ENCODE data around the gene SPINT1. TPM values are rescaled to one million over a fixed set of nuclear protein-coding genes. Genes with fewer than 3 reads are reported as not detected.

Gene SPINT1, protein sequence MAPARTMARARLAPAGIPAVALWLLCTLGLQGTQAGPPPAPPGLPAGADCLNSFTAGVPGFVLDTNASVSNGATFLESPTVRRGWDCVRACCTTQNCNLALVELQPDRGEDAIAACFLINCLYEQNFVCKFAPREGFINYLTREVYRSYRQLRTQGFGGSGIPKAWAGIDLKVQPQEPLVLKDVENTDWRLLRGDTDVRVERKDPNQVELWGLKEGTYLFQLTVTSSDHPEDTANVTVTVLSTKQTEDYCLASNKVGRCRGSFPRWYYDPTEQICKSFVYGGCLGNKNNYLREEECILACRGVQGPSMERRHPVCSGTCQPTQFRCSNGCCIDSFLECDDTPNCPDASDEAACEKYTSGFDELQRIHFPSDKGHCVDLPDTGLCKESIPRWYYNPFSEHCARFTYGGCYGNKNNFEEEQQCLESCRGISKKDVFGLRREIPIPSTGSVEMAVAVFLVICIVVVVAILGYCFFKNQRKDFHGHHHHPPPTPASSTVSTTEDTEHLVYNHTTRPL
- total RNA-seq: 1 to 10 TPM; 8.5 to 8.9 TPM

DNA sequence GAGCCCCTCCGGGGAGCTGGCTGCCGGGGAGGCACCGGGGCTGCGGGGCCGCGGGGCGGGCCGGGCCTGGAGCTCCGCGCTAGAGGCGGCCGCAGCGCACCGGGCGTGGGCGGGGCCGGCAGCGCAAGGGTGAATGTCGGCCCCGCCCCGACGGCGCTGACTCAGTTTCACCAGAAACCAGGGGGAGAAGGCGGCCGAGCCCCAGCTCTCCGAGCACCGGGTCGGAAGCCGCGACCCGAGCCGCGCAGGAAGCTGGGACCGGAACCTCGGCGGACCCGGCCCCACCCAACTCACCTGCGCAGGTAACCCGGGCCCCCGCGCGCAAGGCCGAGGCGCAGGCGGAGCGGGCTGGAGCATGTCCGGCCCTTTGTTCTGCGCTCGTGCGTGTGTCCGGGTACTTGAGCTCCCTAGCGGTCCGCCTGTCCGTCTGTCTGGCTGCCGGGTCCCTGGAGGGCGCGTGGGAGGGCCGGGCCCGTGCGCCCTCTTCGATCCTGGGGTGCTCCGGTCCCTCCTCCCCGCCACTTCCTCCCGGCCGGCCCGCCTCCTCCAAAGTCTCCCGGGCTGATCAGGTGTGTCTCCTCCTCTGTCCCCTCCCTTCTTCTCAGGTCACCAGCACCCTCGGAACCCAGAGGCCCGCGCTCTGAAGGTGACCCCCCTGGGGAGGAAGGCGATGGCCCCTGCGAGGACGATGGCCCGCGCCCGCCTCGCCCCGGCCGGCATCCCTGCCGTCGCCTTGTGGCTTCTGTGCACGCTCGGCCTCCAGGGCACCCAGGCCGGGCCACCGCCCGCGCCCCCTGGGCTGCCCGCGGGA lies at the start of gene SPINT1:
Gene SPINT1 (plus strand): TSS at position 164 of the 811 bp plus-strand sequence. CDS start 507 bp downstream, at position 671.
- CTCF ChIA-PET: interaction anchor here (0.6 to 2.3 kb wide), 10 partner anchors 15 to 149 kb away, joined by 3 to 32 read pairs (median 4); partner anchors contain the start of genes C15orf62, RHOV and VPS18
- ATAC-seq (peak; percentile 79), DNase-seq (peak; percentile 89)
- no peaks in the 10 kb centered on the region for H3K9me3 Mint-ChIP-seq (ENCODE audit: low read depth)
- intact Hi-C loops (cut with DNase I, micrococcal nuclease): loop anchor here in 1 of 2 experiments (1.0 kb wide), 2 partner anchors 37 to 50 kb away; partner anchors contain the start of genes DNAJC17, VPS18 and ZFYVE19
- peak within 1 kb of the TSS; percentile 81 for H3K4me3 Mint-ChIP-seq
- peaks cover 2% of the 10 kb centered on the region for H3K36me3 Mint-ChIP-seq (ENCODE audit: low read depth)
- POLR2A ChIA-PET: interaction anchor here (1.8 kb wide), 1 partner anchor 50 kb away, joined by 6 read pairs; the partner anchor contains the start of gene VPS18
- H3K27me3 Mint-ChIP-seq: peaks cover 6% of the 10 kb centered on the region
- peak within 1 kb of the TSS; percentile 62 for H3K27ac Mint-ChIP-seq
- peaks cover 26% of the 10 kb centered on the region for H3K4me1 Mint-ChIP-seq

DNA sequence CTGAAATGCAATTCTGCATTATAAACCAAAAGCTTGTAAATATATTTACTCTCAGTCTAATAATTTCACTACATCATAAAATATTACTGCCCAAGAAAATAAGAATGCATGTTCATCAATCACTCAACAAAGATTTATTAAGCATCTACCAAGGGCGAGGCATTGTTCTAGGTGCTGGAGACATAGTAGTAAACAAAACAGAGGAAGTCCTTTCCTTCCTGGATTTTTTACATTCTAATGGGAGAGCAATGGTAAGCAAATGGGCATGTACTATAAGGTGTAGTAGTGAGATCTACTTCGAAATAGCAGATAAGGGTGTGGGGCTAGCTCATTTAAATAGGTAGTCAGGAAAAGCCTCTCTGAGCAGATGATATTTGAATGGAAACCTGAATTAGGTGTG lies 47.8 kb upstream of the SPINT1 start:
- ChIA-PET CTCF (interaction anchor here (0.8 to 1.6 kb wide), 4 partner anchors 11 to 130 kb away, joined by 3 to 5 read pairs (median 4); no protein-coding TSS in a partner anchor), POLR2A (no interaction called here)
- Mint-ChIP-seq H3K9me3 (ENCODE audit: low read depth) (no peaks in the 10 kb centered on the region), H3K36me3 (ENCODE audit: low read depth) (peaks cover 26% of the 10 kb centered on the region), H3K4me1 (peaks cover 40% of the 10 kb centered on the region), H3K27me3 (no peaks in the 10 kb centered on the region), H3K4me3 (no peak overlapping the region), H3K27ac (no peak overlapping the region)
- ATAC-seq (no peak), DNase-seq (no peak)
- intact Hi-C loops (cut with DNase I, micrococcal nuclease): no loop called here

DNA sequence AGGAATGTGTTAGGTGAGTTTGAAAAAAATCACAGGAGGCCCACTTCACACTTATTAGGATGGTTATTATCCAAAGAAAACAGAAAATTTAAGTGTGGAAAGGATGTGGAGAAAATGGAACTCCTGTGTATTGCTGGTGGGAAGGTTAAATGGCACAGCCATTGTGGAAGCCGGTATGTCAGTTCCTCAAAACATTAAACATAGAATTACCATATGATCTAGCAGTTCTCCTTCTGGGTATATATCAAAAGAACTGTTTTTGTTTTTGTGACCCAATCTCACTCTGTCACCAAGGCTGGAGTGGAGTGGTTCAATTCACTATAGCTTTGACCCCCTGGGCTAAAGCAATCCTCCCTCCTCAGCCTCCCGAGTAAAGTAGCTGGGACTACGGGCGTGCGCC lies 47.3 kb upstream of the SPINT1 start:
- Mint-ChIP-seq H3K4me3 (no peak overlapping the region), H3K27me3 (no peaks in the 10 kb centered on the region), H3K9me3 (ENCODE audit: low read depth) (no peaks in the 10 kb centered on the region), H3K36me3 (ENCODE audit: low read depth) (peaks cover 29% of the 10 kb centered on the region), H3K4me1 (peaks cover 42% of the 10 kb centered on the region), H3K27ac (no peak overlapping the region)
- DNase-seq: no peak
- no peak for ATAC-seq
- ChIA-PET CTCF (interaction anchor here (0.6 to 1.3 kb wide), 5 partner anchors 9 to 131 kb away, joined by 3 to 5 read pairs (median 3); no protein-coding TSS in a partner anchor), POLR2A (no interaction called here)
- intact Hi-C loops (cut with DNase I, micrococcal nuclease): no loop called here

DNA sequence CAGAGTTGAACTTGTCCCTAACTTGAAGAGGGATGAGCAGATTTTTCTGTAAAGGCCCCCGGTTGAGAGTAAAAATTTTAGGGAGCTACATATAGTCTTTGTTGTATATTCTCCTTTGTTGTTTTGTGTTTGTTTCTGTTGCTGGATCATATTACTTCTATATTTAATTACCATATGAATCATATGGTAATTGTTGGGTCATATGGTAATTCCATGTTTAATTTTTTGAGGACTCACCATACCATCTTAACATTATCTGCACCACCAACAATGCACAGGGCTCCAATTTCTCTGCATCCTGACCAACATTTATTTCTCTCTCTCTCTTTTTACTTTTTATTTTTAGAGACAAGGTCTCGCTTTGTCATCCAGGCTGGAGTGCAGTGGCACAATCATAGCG lies 44.3 kb upstream of the SPINT1 start:
- intact Hi-C loops (cut with DNase I, micrococcal nuclease): no loop called here
- POLR2A ChIA-PET: no interaction called here
- H3K9me3 Mint-ChIP-seq (ENCODE audit: low read depth): no peaks in the 10 kb centered on the region
- H3K27ac Mint-ChIP-seq: no peak overlapping the region
- H3K36me3 Mint-ChIP-seq (ENCODE audit: low read depth): peaks cover 26% of the 10 kb centered on the region
- H3K4me1 Mint-ChIP-seq: peaks cover 35% of the 10 kb centered on the region
- ATAC-seq: no peak
- DNase-seq: no peak
- no peak overlapping the region for H3K4me3 Mint-ChIP-seq
- CTCF ChIA-PET: interaction anchor here (0.7 to 0.9 kb wide), 2 partner anchors 15 to 58 kb away, joined by 3 read pairs; no protein-coding TSS in a partner anchor
- no peaks in the 10 kb centered on the region for H3K27me3 Mint-ChIP-seq

DNA sequence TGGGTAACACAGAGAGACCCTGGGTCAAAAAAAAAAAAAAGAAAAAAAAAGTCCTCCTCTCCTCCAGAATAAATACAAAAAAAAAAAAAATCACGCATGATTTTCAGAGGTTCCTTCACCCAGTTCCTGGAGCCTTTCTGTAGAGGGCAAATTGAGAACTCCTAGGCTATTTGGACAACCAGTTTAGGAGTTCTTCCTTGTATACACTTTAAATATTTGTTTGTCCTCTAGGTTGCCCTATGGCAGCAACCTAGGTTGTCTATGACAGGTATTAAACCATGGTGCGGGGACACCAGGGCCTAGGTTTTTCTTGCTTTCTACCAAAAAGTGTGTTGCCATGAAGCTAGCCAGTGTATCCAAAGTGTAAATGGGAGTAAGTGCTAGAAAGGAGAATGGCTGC lies 40.8 kb upstream of the SPINT1 start:
- Mint-ChIP-seq H3K36me3 (ENCODE audit: low read depth) (peaks cover 24% of the 10 kb centered on the region), H3K9me3 (ENCODE audit: low read depth) (no peaks in the 10 kb centered on the region), H3K27ac (no peak overlapping the region), H3K4me3 (no peak overlapping the region), H3K27me3 (no peaks in the 10 kb centered on the region), H3K4me1 (peaks cover 30% of the 10 kb centered on the region)
- ATAC-seq: no peak
- CTCF ChIA-PET: interaction anchor here (0.6 to 1.6 kb wide), 4 partner anchors 13 to 358 kb away, joined by 3 to 4 read pairs (median 3); no protein-coding TSS in a partner anchor
- intact Hi-C loops (cut with DNase I, micrococcal nuclease): no loop called here
- no peak for DNase-seq
- POLR2A ChIA-PET: no interaction called here

DNA sequence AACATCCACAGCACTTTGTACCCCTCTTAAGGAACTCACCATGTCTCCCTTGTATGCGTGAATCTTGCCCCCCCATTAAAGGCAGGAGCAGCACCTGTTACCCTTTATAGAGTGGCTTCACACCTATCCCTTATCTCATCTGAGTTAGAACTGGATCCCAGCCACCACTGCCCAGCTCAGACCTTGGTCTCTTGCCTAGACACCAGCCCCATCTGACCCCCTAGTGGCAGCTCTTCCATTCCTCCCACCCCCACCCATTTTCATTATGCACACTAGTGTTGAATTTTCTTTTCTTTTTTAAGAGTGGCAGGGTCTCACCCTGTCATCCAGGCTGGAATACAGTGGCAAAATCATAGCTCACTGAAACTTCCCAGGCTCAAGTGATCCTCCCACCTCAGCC lies 40.2 kb upstream of the SPINT1 start:
- DNase-seq: no peak
- H3K27me3 Mint-ChIP-seq: no peaks in the 10 kb centered on the region
- POLR2A ChIA-PET: interaction anchor here (0.7 kb wide), 1 partner anchor 239 kb away, joined by 4 read pairs; no protein-coding TSS in a partner anchor
- peaks cover 23% of the 10 kb centered on the region for H3K36me3 Mint-ChIP-seq (ENCODE audit: low read depth)
- intact Hi-C loops (cut with DNase I, micrococcal nuclease): no loop called here
- CTCF ChIA-PET: interaction anchor here (0.6 to 1.6 kb wide), 2 partner anchors 12 to 19 kb away, joined by 3 read pairs; no protein-coding TSS in a partner anchor
- H3K27ac Mint-ChIP-seq: no peak overlapping the region
- peaks cover 30% of the 10 kb centered on the region for H3K4me1 Mint-ChIP-seq
- ATAC-seq: no peak
- H3K4me3 Mint-ChIP-seq: no peak overlapping the region
- no peaks in the 10 kb centered on the region for H3K9me3 Mint-ChIP-seq (ENCODE audit: low read depth)

DNA sequence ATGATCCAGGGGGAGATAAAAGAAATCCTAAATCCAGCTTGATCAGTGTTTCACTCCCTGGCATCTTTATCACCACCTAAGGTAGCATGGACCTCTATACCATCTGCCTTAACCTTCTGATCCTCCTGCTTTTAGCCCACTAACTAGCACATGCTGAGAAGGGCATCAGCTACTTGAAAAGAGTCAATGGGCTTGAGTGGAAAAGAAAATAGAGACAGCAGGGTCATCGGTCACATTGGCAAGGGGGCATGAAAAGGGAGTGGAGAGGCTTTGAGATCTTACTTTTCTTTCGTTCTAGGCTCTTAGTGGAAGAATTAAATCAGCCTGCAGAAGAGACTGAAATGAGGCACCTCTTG lies 37.2 kb upstream of the SPINT1 start:
- CTCF ChIA-PET: interaction anchor here (0.7 to 2.5 kb wide), 6 partner anchors 19 to 128 kb away, joined by 3 to 10 read pairs (median 6); partner anchors contain the start of gene VPS18
- no peak for ATAC-seq
- intact Hi-C loops (cut with DNase I, micrococcal nuclease): loop anchor here (1.0 to 2.0 kb wide), 21 partner anchors 38 to 854 kb away; partner anchors contain the start of genes GCHFR (in 2 of the 2), INO80 (in 2 of the 2), RMDN3 (in 2 of the 2) and VPS18 (in 2 of the 2)

DNA sequence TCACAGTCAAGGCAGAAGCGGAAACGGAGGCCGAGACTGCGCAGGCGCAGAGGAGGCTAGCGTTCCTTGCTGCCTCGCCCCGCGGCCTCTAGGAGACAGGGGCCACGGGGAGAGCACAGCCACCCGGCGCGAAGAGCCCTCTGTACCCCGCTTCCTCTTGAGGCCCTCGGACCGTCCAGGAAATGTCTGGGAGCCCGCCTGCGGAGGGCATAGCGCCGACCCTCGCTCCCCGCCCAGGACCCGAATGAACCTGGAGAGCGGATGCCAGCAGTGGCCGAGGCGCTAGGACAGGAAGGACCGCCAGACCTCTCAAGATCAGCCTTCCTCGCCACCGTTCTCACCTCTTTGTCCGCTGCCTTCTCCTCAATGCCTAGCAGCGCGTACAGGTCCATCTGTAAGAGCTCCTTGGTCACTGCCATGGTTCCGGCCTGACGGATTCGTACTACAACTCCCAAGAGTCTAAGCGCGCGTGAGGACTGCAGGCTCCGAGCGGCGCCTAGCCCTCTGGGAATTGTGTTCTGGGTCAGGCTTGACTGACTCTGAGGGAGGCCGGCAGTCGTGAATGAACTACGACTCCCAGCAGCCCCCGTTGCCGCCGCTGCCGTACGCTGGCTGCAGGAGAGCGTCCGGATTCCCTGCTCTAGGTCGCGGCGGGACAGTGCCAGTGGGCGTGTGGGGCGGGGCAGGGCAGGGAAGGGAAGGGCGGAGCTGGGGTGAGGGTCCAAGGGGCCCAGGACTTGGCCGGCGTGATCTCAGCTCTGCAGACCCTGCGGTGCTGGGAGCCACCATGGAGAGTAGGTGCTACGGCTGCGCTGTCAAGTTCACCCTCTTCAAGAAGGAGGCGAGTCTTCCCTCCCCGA lies 36.6 kb upstream of the SPINT1 start, which contains the start of the genes DNAJC17 and ZFYVE19:
Gene DNAJC17 (minus strand): TSS at position 446 of the 860 bp plus-strand sequence. CDS start 27 bp downstream, at position 419.
Gene ZFYVE19 (plus strand): TSS at position 62 of the 860 bp plus-strand sequence. CDS start 501 bp downstream, at position 563.
- peaks cover 20% of the 10 kb centered on the region for H3K36me3 Mint-ChIP-seq (ENCODE audit: low read depth)
- ChIA-PET POLR2A (interaction anchor here (0.7 to 1.0 kb wide), 3 partner anchors 9 to 243 kb away, joined by 3 read pairs; no protein-coding TSS in a partner anchor), CTCF (interaction anchor here (0.7 to 2.5 kb wide), 7 partner anchors 19 to 129 kb away, joined by 3 to 10 read pairs (median 4); partner anchors contain the start of gene VPS18)
- H3K4me1 Mint-ChIP-seq: peaks cover 19% of the 10 kb centered on the region
- peak; percentile 98 for ATAC-seq
- H3K9me3 Mint-ChIP-seq (ENCODE audit: low read depth): no peaks in the 10 kb centered on the region
- H3K4me3 Mint-ChIP-seq: peak within 1 kb of the TSS; percentile 91
- H3K27ac Mint-ChIP-seq: peak within 1 kb of the TSS; percentile 96
- intact Hi-C loops (cut with DNase I, micrococcal nuclease): loop anchor here (1.0 to 2.0 kb wide), 21 partner anchors 37 to 853 kb away; partner anchors contain the start of genes GCHFR (in 2 of the 2), INO80 (in 2 of the 2), RMDN3 (in 2 of the 2) and VPS18 (in 2 of the 2)
- H3K27me3 Mint-ChIP-seq: no peaks in the 10 kb centered on the region
- peak; percentile 97 for DNase-seq

More for the DNA sequence above, 37.2 kb upstream of the SPINT1 start:
- peaks cover 22% of the 10 kb centered on the region for H3K4me1 Mint-ChIP-seq
- peak overlapping the region; percentile 91 for H3K4me3 Mint-ChIP-seq
- no peak for DNase-seq
- peak overlapping the region; percentile 96 for H3K27ac Mint-ChIP-seq
- POLR2A ChIA-PET: interaction anchor here (0.7 to 0.8 kb wide), 2 partner anchors 63 to 242 kb away, joined by 3 read pairs; no protein-coding TSS in a partner anchor
- no peaks in the 10 kb centered on the region for H3K9me3 Mint-ChIP-seq (ENCODE audit: low read depth)
- H3K36me3 Mint-ChIP-seq (ENCODE audit: low read depth): peaks cover 21% of the 10 kb centered on the region
- no peaks in the 10 kb centered on the region for H3K27me3 Mint-ChIP-seq

DNA sequence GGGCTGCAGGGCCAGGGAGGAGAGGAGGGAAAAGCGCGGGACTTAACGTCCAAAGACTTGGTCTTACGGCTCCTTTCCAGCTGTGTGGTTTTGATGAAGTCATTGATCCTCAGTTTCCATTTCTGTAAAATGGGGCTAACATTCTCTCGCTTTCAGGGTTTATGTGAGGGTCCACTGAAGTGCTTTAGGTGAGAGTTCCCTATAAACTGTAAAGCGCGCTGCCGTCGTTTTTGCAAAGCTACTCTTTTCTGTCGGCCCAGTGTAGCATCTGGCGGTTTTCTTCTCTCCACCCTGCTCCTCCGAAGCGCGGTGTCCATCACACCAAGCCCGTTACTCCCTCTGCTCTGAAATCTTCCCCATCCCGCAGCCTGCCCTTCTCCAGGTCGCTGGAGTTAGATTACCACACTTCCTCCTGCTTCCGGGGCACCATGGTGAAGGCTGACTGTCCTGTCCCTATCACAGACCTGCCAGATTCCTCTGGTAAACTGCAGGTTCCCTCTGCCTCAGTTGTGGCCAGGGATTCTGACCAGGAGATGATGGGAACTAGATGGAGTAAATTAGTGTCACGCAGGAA lies 35.9 kb upstream of the SPINT1 start:
- Mint-ChIP-seq H3K9me3 (ENCODE audit: low read depth) (no peaks in the 10 kb centered on the region), H3K4me1 (peaks cover 19% of the 10 kb centered on the region), H3K27me3 (no peaks in the 10 kb centered on the region), H3K36me3 (ENCODE audit: low read depth) (peaks cover 19% of the 10 kb centered on the region), H3K27ac (peak overlapping the region; percentile 96), H3K4me3 (peak overlapping the region; percentile 91)
- DNase-seq (peak; percentile 12), ATAC-seq (no peak)
- POLR2A ChIA-PET: interaction anchor here (0.6 to 1.0 kb wide), 2 partner anchors 10 to 528 kb away, joined by 3 read pairs; no protein-coding TSS in a partner anchor
- intact Hi-C loops (cut with DNase I, micrococcal nuclease): loop anchor here (1.0 to 2.0 kb wide), 21 partner anchors 36 to 852 kb away; partner anchors contain the start of genes GCHFR (in 2 of the 2), INO80 (in 2 of the 2), RMDN3 (in 2 of the 2) and VPS18 (in 2 of the 2)
- CTCF ChIA-PET: interaction anchor here (0.9 to 2.4 kb wide), 3 partner anchors 25 to 87 kb away, joined by 4 to 10 read pairs (median 9); partner anchors contain the start of gene VPS18

All from activated CD4-positive, alpha-beta T cell treated with anti-CD3 and anti-CD28 coated beads for 36 hours (primary cell).